ENCODE measurements around the gene CNTNAP2. TPM values are rescaled to one million over a fixed set of nuclear protein-coding genes. Genes with fewer than 3 reads are reported as not detected.

The CNTNAP2 gene
- total RNA-seq, 2 experiments from 2014 or later, result 0.19 to 0.22 TPM

- Mint-ChIP-seq H3K4me1 (no peaks in the 10 kb centered on the region), H3K27ac (no peak overlapping the region), H3K27me3 (no peaks in the 10 kb centered on the region), H3K9me3 (peaks cover 2% of the 10 kb centered on the region), H3K4me3 (no peak overlapping the region), H3K36me3 (no peaks in the 10 kb centered on the region)
- no peak for DNase-seq
These were observed 285.3 kb downstream of the CNTNAP2 start for GRCh38 chr7:146401939-146402338.

GRCh38 chr7:146405737-146406136 lies 289.1 kb downstream of the CNTNAP2 start:
- H3K4me3 Mint-ChIP-seq, result no peak overlapping the region
- H3K27ac Mint-ChIP-seq, result no peak overlapping the region
- no peaks in the 10 kb centered on the region for H3K27me3 Mint-ChIP-seq
- DNase-seq, result no peak
- no peaks in the 10 kb centered on the region for H3K4me1 Mint-ChIP-seq
- peaks cover 3% of the 10 kb centered on the region for H3K9me3 Mint-ChIP-seq
- no peaks in the 10 kb centered on the region for H3K36me3 Mint-ChIP-seq

- Mint-ChIP-seq H3K4me3 (no peak overlapping the region), H3K4me1 (no peaks in the 10 kb centered on the region), H3K27ac (no peak overlapping the region), H3K9me3 (peaks cover 1% of the 10 kb centered on the region), H3K27me3 (no peaks in the 10 kb centered on the region), H3K36me3 (no peaks in the 10 kb centered on the region)
- DNase-seq, result no peak
These were observed 295.4 kb downstream of the CNTNAP2 start for GRCh38 chr7:146411975-146412374.

GRCh38 chr7:146412781-146413180 lies 296.2 kb downstream of the CNTNAP2 start:
- Mint-ChIP-seq H3K9me3 (peaks cover 1% of the 10 kb centered on the region), H3K27ac (no peak overlapping the region), H3K4me1 (no peaks in the 10 kb centered on the region), H3K4me3 (no peak overlapping the region), H3K27me3 (no peaks in the 10 kb centered on the region), H3K36me3 (no peaks in the 10 kb centered on the region)
- no peak for DNase-seq

- no peak for DNase-seq
- Mint-ChIP-seq H3K36me3 (no peaks in the 10 kb centered on the region), H3K9me3 (peaks cover 1% of the 10 kb centered on the region), H3K27ac (no peak overlapping the region), H3K27me3 (no peaks in the 10 kb centered on the region), H3K4me1 (no peaks in the 10 kb centered on the region), H3K4me3 (no peak overlapping the region)
These were observed 297.8 kb downstream of the CNTNAP2 start for GRCh38 chr7:146414373-146414772.

- no peak overlapping the region for H3K27ac Mint-ChIP-seq
- no peak for DNase-seq
- no peak overlapping the region for H3K4me3 Mint-ChIP-seq
- H3K4me1 Mint-ChIP-seq, result no peaks in the 10 kb centered on the region
- H3K27me3 Mint-ChIP-seq, result no peaks in the 10 kb centered on the region
- no peaks in the 10 kb centered on the region for H3K36me3 Mint-ChIP-seq
- peaks cover 1% of the 10 kb centered on the region for H3K9me3 Mint-ChIP-seq
These were observed 298.3 kb downstream of the CNTNAP2 start for GRCh38 chr7:146414937-146415336.

- no peak overlapping the region for H3K27ac Mint-ChIP-seq
- no peaks in the 10 kb centered on the region for H3K9me3 Mint-ChIP-seq
- H3K4me1 Mint-ChIP-seq, result no peaks in the 10 kb centered on the region
- no peaks in the 10 kb centered on the region for H3K27me3 Mint-ChIP-seq
- H3K4me3 Mint-ChIP-seq, result no peak overlapping the region
- no peak for DNase-seq
- H3K36me3 Mint-ChIP-seq, result no peaks in the 10 kb centered on the region
These were observed 300.6 kb downstream of the CNTNAP2 start for GRCh38 chr7:146417176-146417575.

- H3K27me3 Mint-ChIP-seq, result no peaks in the 10 kb centered on the region
- H3K9me3 Mint-ChIP-seq, result no peaks in the 10 kb centered on the region
- DNase-seq, result no peak
- no peaks in the 10 kb centered on the region for H3K36me3 Mint-ChIP-seq
- no peaks in the 10 kb centered on the region for H3K4me1 Mint-ChIP-seq
- no peak overlapping the region for H3K4me3 Mint-ChIP-seq
- no peak overlapping the region for H3K27ac Mint-ChIP-seq
These were observed 306.8 kb downstream of the CNTNAP2 start for GRCh38 chr7:146423446-146423845.

- Mint-ChIP-seq H3K27me3 (no peaks in the 10 kb centered on the region), H3K36me3 (no peaks in the 10 kb centered on the region), H3K4me1 (no peaks in the 10 kb centered on the region), H3K27ac (no peak overlapping the region), H3K4me3 (no peak overlapping the region), H3K9me3 (no peaks in the 10 kb centered on the region)
- no peak for DNase-seq
These were observed 307.5 kb downstream of the CNTNAP2 start for GRCh38 chr7:146424084-146424483.

GRCh38 chr7:146433501-146433900 lies 316.9 kb downstream of the CNTNAP2 start:
- no peaks in the 10 kb centered on the region for H3K4me1 Mint-ChIP-seq
- H3K4me3 Mint-ChIP-seq, result no peak overlapping the region
- no peak overlapping the region for H3K27ac Mint-ChIP-seq
- H3K36me3 Mint-ChIP-seq, result no peaks in the 10 kb centered on the region
- no peak for DNase-seq
- H3K27me3 Mint-ChIP-seq, result no peaks in the 10 kb centered on the region
- no peaks in the 10 kb centered on the region for H3K9me3 Mint-ChIP-seq

GRCh38 chr7:146443102-146443501 lies 326.5 kb downstream of the CNTNAP2 start:
- no peak overlapping the region for H3K4me3 Mint-ChIP-seq
- H3K4me1 Mint-ChIP-seq, result no peaks in the 10 kb centered on the region
- peaks cover 4% of the 10 kb centered on the region for H3K9me3 Mint-ChIP-seq
- no peaks in the 10 kb centered on the region for H3K27me3 Mint-ChIP-seq
- no peak for DNase-seq
- no peak overlapping the region for H3K27ac Mint-ChIP-seq
- no peaks in the 10 kb centered on the region for H3K36me3 Mint-ChIP-seq

- Mint-ChIP-seq H3K27me3 (no peaks in the 10 kb centered on the region), H3K27ac (no peak overlapping the region), H3K36me3 (no peaks in the 10 kb centered on the region), H3K9me3 (peaks cover 5% of the 10 kb centered on the region), H3K4me1 (no peaks in the 10 kb centered on the region), H3K4me3 (no peak overlapping the region)
- no peak for DNase-seq
These were observed 333.0 kb downstream of the CNTNAP2 start for GRCh38 chr7:146449625-146450024.

- Mint-ChIP-seq H3K27me3 (no peaks in the 10 kb centered on the region), H3K36me3 (no peaks in the 10 kb centered on the region), H3K4me1 (no peaks in the 10 kb centered on the region), H3K4me3 (no peak overlapping the region), H3K9me3 (peaks cover 3% of the 10 kb centered on the region), H3K27ac (no peak overlapping the region)
- no peak for DNase-seq
These were observed 338.6 kb downstream of the CNTNAP2 start for GRCh38 chr7:146455091-146455655.

GRCh38 chr7:146479040-146479439 lies 362.4 kb downstream of the CNTNAP2 start:
- DNase-seq, result no peak
- no peak overlapping the region for H3K27ac Mint-ChIP-seq
- no peaks in the 10 kb centered on the region for H3K4me1 Mint-ChIP-seq
- no peaks in the 10 kb centered on the region for H3K36me3 Mint-ChIP-seq
- H3K4me3 Mint-ChIP-seq, result no peak overlapping the region
- no peaks in the 10 kb centered on the region for H3K27me3 Mint-ChIP-seq
- H3K9me3 Mint-ChIP-seq, result no peaks in the 10 kb centered on the region

- no peak overlapping the region for H3K4me3 Mint-ChIP-seq
These were observed 369.9 kb downstream of the CNTNAP2 start for GRCh38 chr7:146486519-146486918.

GRCh38 chr7:146492017-146492416 lies 375.4 kb downstream of the CNTNAP2 start:
- H3K9me3 Mint-ChIP-seq, result no peaks in the 10 kb centered on the region
- DNase-seq, result no peak
- no peaks in the 10 kb centered on the region for H3K4me1 Mint-ChIP-seq
- H3K27me3 Mint-ChIP-seq, result no peaks in the 10 kb centered on the region
- H3K4me3 Mint-ChIP-seq, result no peak overlapping the region
- no peaks in the 10 kb centered on the region for H3K36me3 Mint-ChIP-seq
- H3K27ac Mint-ChIP-seq, result no peak overlapping the region

More at GRCh38 chr7:146486519-146486918, 369.9 kb downstream of the CNTNAP2 start:
- Mint-ChIP-seq H3K4me1 (no peaks in the 10 kb centered on the region), H3K36me3 (no peaks in the 10 kb centered on the region), H3K27ac (no peak overlapping the region), H3K9me3 (no peaks in the 10 kb centered on the region), H3K27me3 (no peaks in the 10 kb centered on the region)
- no peak for DNase-seq

Data from activated naive CD8-positive, alpha-beta T cell treated with anti-CD3 and anti-CD28 coated beads for 36 hours (primary cell).